Progenitor cell of endocrine pancreas (in vitro differentiated cells): ENCODE results near the gene PLCB4. TPM values are rescaled to one million over a fixed set of nuclear protein-coding genes. Genes with fewer than 3 reads are reported as not detected.

Experiments used
- DNase-seq: peaks from one replicate; pipeline ENCODE4 v3.0.0; 2021; ENCODE audit warnings: low spot score; ENCODE audit not compliant: unreplicated experiment
- H3K27ac Mint-ChIP-seq: 2 replicates; pipeline ENCODE4 v1.8.0; 2021; ENCODE audit warnings: mild to moderate bottlenecking, moderate library complexity, mixed read lengths
- H3K27me3 Mint-ChIP-seq: 2 replicates; pipeline ENCODE4 v1.8.0; 2021; ENCODE audit warnings: mixed read lengths
- H3K36me3 Mint-ChIP-seq: 2 replicates; pipeline ENCODE4 v1.8.0; 2022; ENCODE audit warnings: mixed read lengths; ENCODE audit not compliant: insufficient read depth
- H3K4me1 Mint-ChIP-seq: 2 replicates; pipeline ENCODE4 v1.8.0; 2021; ENCODE audit warnings: low read depth, mixed read lengths
- H3K4me3 Mint-ChIP-seq: 2 replicates; pipeline ENCODE4 v1.8.0; 2021; ENCODE audit warnings: low read depth, mild to moderate bottlenecking, moderate library complexity, mixed read lengths
- H3K9me3 Mint-ChIP-seq: 2 replicates; pipeline ENCODE4 v1.8.0; 2021; ENCODE audit warnings: low read depth, mixed read lengths
- CTCF ChIP-seq: fragments of 200-600 bp; sonication (generic); IDR thresholded peaks from one replicate; pipeline ENCODE4 v1.5.0; 2021; ENCODE audit warnings: antibody characterized with exemption, mild to moderate bottlenecking; ENCODE audit not compliant: unreplicated experiment
- total RNA-seq: library from RNA; stranded (reverse); gene quantifications from 2 replicates; pipeline ENCODE4 v1.2.1, GENCODE V29; 2021

Gene PLCB4
- total RNA-seq, 1 donor from 2014 or later, result 17.2 TPM

- TF ChIP-seq CTCF, result no peak
- Mint-ChIP-seq H3K36me3 (peaks cover 1% of the 10 kb centered on the region), H3K27me3 (no peaks in the 10 kb centered on the region), H3K4me3 (no peak overlapping the region), H3K27ac (no peak overlapping the region), H3K9me3 (no peaks in the 10 kb centered on the region), H3K4me1 (no peaks in the 10 kb centered on the region)
- DNase-seq, result no peak
Observed at GRCh38 chr20:9428292-9428607, 359.4 kb downstream of the PLCB4 start.

- H3K27me3 Mint-ChIP-seq, result peaks cover 4% of the 10 kb centered on the region
- no peak overlapping the region for H3K4me3 Mint-ChIP-seq
- peaks cover 7% of the 10 kb centered on the region for H3K4me1 Mint-ChIP-seq
- DNase-seq, result no peak
- no peak overlapping the region for H3K27ac Mint-ChIP-seq
- peaks cover 30% of the 10 kb centered on the region for H3K36me3 Mint-ChIP-seq
- TF ChIP-seq CTCF, result no peak
- peaks cover 14% of the 10 kb centered on the region for H3K9me3 Mint-ChIP-seq
Observed at GRCh38 chr20:9439806-9440205, 370.9 kb downstream of the PLCB4 start.

- H3K27me3 Mint-ChIP-seq, result peaks cover 4% of the 10 kb centered on the region
- H3K36me3 Mint-ChIP-seq, result peaks cover 30% of the 10 kb centered on the region
- no peak for DNase-seq
- H3K9me3 Mint-ChIP-seq, result peaks cover 14% of the 10 kb centered on the region
- no peak overlapping the region for H3K27ac Mint-ChIP-seq
- no peak overlapping the region for H3K4me3 Mint-ChIP-seq
- H3K4me1 Mint-ChIP-seq, result peaks cover 7% of the 10 kb centered on the region
- TF ChIP-seq CTCF, result no peak
Observed at GRCh38 chr20:9440892-9441291, 372.0 kb downstream of the PLCB4 start.

- H3K4me1 Mint-ChIP-seq, result peaks cover 7% of the 10 kb centered on the region
- no peak for TF ChIP-seq CTCF
- DNase-seq, result no peak
Observed at GRCh38 chr20:9441948-9442347, 373.1 kb downstream of the PLCB4 start.

GRCh38 chr20:9442858-9443257, 374.0 kb downstream of the PLCB4 start:
- Mint-ChIP-seq H3K27me3 (peaks cover 4% of the 10 kb centered on the region), H3K9me3 (peaks cover 8% of the 10 kb centered on the region), H3K4me3 (no peak overlapping the region), H3K4me1 (peaks cover 7% of the 10 kb centered on the region), H3K36me3 (peaks cover 18% of the 10 kb centered on the region), H3K27ac (no peak overlapping the region)
- no peak for DNase-seq
- TF ChIP-seq CTCF, result no peak

More at GRCh38 chr20:9441948-9442347, 373.1 kb downstream of the PLCB4 start:
- Mint-ChIP-seq H3K36me3 (peaks cover 27% of the 10 kb centered on the region), H3K4me3 (no peak overlapping the region), H3K27ac (no peak overlapping the region), H3K27me3 (peaks cover 4% of the 10 kb centered on the region), H3K9me3 (peaks cover 14% of the 10 kb centered on the region)

- Mint-ChIP-seq H3K4me3 (no peak overlapping the region), H3K27ac (no peak overlapping the region), H3K4me1 (peaks cover 7% of the 10 kb centered on the region), H3K27me3 (peaks cover 4% of the 10 kb centered on the region), H3K9me3 (no peaks in the 10 kb centered on the region), H3K36me3 (peaks cover 4% of the 10 kb centered on the region)
- DNase-seq, result no peak
- TF ChIP-seq CTCF, result no peak
Observed at GRCh38 chr20:9444921-9445320, 376.0 kb downstream of the PLCB4 start.
